ENCODE measurements around the gene SORT1. TPM values are rescaled to one million over a fixed set of nuclear protein-coding genes. Genes with fewer than 3 reads are reported as not detected.

Gene SORT1
- total and polyA plus RNA-seq, 2 of the 8 experiments (the other 6 are each of a cell fraction or from before 2014, with no cell fraction given), result 18.7 to 69.6 TPM

- TF ChIP-seq KDM5A (IDR thresholded peaks at IDR 0.05; ENCODE audit: low read length), result no peak
- TF ChIP-seq TBP (IDR thresholded peaks at IDR 0.05; ENCODE audit: low read depth, low read length), result no peak
- no peak for TF ChIP-seq HDAC2 (IDR thresholded peaks at IDR 0.05; ENCODE audit: borderline replicate concordance in 1 of 2, low read depth in 2 of 2, low read length in 2 of 2)
- TF ChIP-seq POLR2AphosphoS5 (IDR thresholded peaks at IDR 0.05; ENCODE audit: low read depth, low read length), result no peak
- TF ChIP-seq POU5F1 (IDR thresholded peaks at IDR 0.05; ENCODE audit: low read depth, low read length), result no peak
- TF ChIP-seq SIRT6 (IDR thresholded peaks at IDR 0.05; ENCODE audit: low read length), result no peak
- no peak for TF ChIP-seq NRF1 (IDR thresholded peaks at IDR 0.05; ENCODE audit: low read depth, low read length)
- no peak for TF ChIP-seq HDAC6 (IDR thresholded peaks at IDR 0.05; ENCODE audit: low read depth, low read length)
- TF ChIP-seq JUN (IDR thresholded peaks at IDR 0.05; ENCODE audit: low read depth, low read length), result no peak
- TF ChIP-seq SAP30 (IDR thresholded peaks at IDR 0.05; ENCODE audit: insufficient read depth, insufficient replicate concordance, low read length), result no peak
Measured at GRCh38 chr1:109279615-109280278, 118.0 kb downstream of the SORT1 start (continued).
